H9 (cell line): ENCODE measurements around the gene GRB2. TPM values are rescaled to one million over a fixed set of nuclear protein-coding genes. Genes with fewer than 3 reads are reported as not detected.
"Not testable (repeated sequence)": the region's sequence is repeated elsewhere in the genome, so short reads cannot be mapped to it uniquely, and the experiment has no call there.

ENCODE experiments used
- DNase-seq: peaks from one replicate; pipeline ENCODE4 v3.0.0-alpha.2; 2017
- H2AFZ ChIP-seq: one replicate; pipeline ENCODE4 v1.6.1; 2013; ENCODE audit warnings: mild to moderate bottlenecking, low read length, control low read depth, moderate library complexity
- H2AK5ac ChIP-seq: 2 replicates; pipeline ENCODE4 v1.6.1; 2013; ENCODE audit warnings: low read length, control low read depth, mixed read lengths; ENCODE audit not compliant: insufficient read length
- H2BK120ac ChIP-seq: one replicate; pipeline ENCODE4 v1.6.1; 2013; ENCODE audit warnings: low read depth, mild to moderate bottlenecking, low read length, control low read depth, inconsistent platforms; ENCODE audit not compliant: poor library complexity, severe bottlenecking
- H2BK12ac ChIP-seq: 2 replicates; pipeline ENCODE4 v1.6.1; 2013; ENCODE audit warnings: low read length, control low read depth, mixed read lengths, low read depth; ENCODE audit not compliant: insufficient read length
- H2BK15ac ChIP-seq: 2 replicates; pipeline ENCODE4 v1.6.1; 2013; ENCODE audit warnings: low read depth, low read length, control low read depth
- H2BK20ac ChIP-seq: one replicate; pipeline ENCODE4 v1.6.1; 2013; ENCODE audit warnings: low read depth, mild to moderate bottlenecking, low read length, control low read depth, inconsistent platforms; ENCODE audit not compliant: poor library complexity, severe bottlenecking
- H2BK5ac ChIP-seq: 2 replicates; pipeline ENCODE4 v1.6.1; 2013; ENCODE audit warnings: low read length, control low read depth, mixed read lengths; ENCODE audit not compliant: insufficient read length
- H3K14ac ChIP-seq: 2 replicates; pipeline ENCODE4 v1.6.1; 2013; ENCODE audit warnings: low read length, control low read depth; ENCODE audit not compliant: insufficient read depth
- H3K18ac ChIP-seq: 2 replicates; pipeline ENCODE4 v1.6.1; 2013; ENCODE audit warnings: low read depth, mild to moderate bottlenecking, mixed read lengths, low read length, control low read depth; ENCODE audit not compliant: insufficient read length
- H3K23ac ChIP-seq: 2 replicates; pipeline ENCODE4 v1.6.1; 2013; ENCODE audit warnings: low read length, control low read depth, mixed read lengths, low read depth; ENCODE audit not compliant: insufficient read length
- H3K23me2 ChIP-seq: 2 replicates; pipeline ENCODE4 v1.6.1; 2013; ENCODE audit warnings: low read depth, mild to moderate bottlenecking, mixed read lengths, low read length, control low read depth; ENCODE audit not compliant: insufficient read length, poor library complexity, severe bottlenecking
- H3K27ac ChIP-seq: 2 replicates; pipeline ENCODE4 v1.5.1; 2013; ENCODE audit warnings: low read length, control low read depth, mixed read lengths, low read depth; ENCODE audit not compliant: insufficient read length
- H3K27me3 ChIP-seq: 2 replicates; pipeline ENCODE4 v1.6.1; 2013; ENCODE audit warnings: low read length, control low read depth, inconsistent platforms; ENCODE audit not compliant: insufficient read depth
- H3K4ac ChIP-seq: 2 replicates; pipeline ENCODE4 v1.6.1; 2013; ENCODE audit warnings: low read depth, mild to moderate bottlenecking, control low read depth, inconsistent platforms, low read length, moderate library complexity
- H3K4me1 ChIP-seq: 2 replicates; pipeline ENCODE4 v1.6.1; 2013; ENCODE audit warnings: low read length, control low read depth, inconsistent platforms; ENCODE audit not compliant: insufficient read depth
- H3K4me2 ChIP-seq: 2 replicates; pipeline ENCODE4 v1.6.1; 2013; ENCODE audit warnings: low read length, control low read depth, mixed read lengths; ENCODE audit not compliant: insufficient read length, insufficient read depth
- H3K56ac ChIP-seq: 2 replicates; pipeline ENCODE4 v1.6.1; 2013; ENCODE audit warnings: low read depth, mild to moderate bottlenecking, mixed read lengths, low read length, control low read depth; ENCODE audit not compliant: insufficient read length
- H3K79me1 ChIP-seq: 2 replicates; pipeline ENCODE4 v1.6.1; 2013; ENCODE audit warnings: low read depth, mild to moderate bottlenecking, moderate library complexity, low read length, control low read depth, inconsistent platforms; ENCODE audit not compliant: insufficient read depth, poor library complexity, severe bottlenecking
- H3K79me2 ChIP-seq: 2 replicates; pipeline ENCODE4 v1.6.1; 2013; ENCODE audit warnings: low read length, control low read depth, inconsistent platforms; ENCODE audit not compliant: insufficient read depth
- H3K9ac ChIP-seq: 2 replicates; pipeline ENCODE4 v1.6.1; 2013; ENCODE audit warnings: low read length, control low read depth, mixed read lengths; ENCODE audit not compliant: insufficient read length; ENCODE audit errors: extremely low read depth
- H3K9me3 ChIP-seq: one replicate; pipeline ENCODE4 v1.6.1; 2013; ENCODE audit warnings: low read depth, low read length, inconsistent platforms; ENCODE audit not compliant: control insufficient read depth
- H3T11ph ChIP-seq: one replicate; pipeline ENCODE4 v1.6.1; 2013; ENCODE audit warnings: mild to moderate bottlenecking, low read length, control low read depth, inconsistent platforms
- H4K20me1 ChIP-seq: one replicate; pipeline ENCODE4 v1.6.1; 2013; ENCODE audit not compliant: control insufficient read depth, insufficient read length, insufficient read depth
- H4K5ac ChIP-seq: 2 replicates; pipeline ENCODE4 v1.6.1; 2013; ENCODE audit warnings: low read depth, mild to moderate bottlenecking, mixed read lengths, low read length, control low read depth; ENCODE audit not compliant: insufficient read length
- H4K8ac ChIP-seq: replicated peaks from 2 replicates; pipeline ENCODE4 v1.6.1; 2013; ENCODE audit warnings: low read length, control low read depth, mixed read lengths, low read depth; ENCODE audit not compliant: insufficient read length
- H4K91ac ChIP-seq: 2 replicates; pipeline ENCODE4 v1.6.1; 2013; ENCODE audit warnings: low read depth, mild to moderate bottlenecking, moderate library complexity, mixed read lengths, low read length, control low read depth; ENCODE audit not compliant: insufficient read length
- H3K27ac Mint-ChIP-seq, 3 experiments: 2 replicates in 2 of 3; 3 replicates in 1 of 3; pipeline ENCODE4 v1.8.0; 2020 to 2021; ENCODE audit warnings: mixed read lengths in 3 of 3, mild to moderate bottlenecking in 1 of 3, moderate library complexity in 1 of 3
- H3K27me3 Mint-ChIP-seq: 2 replicates; pipeline ENCODE4 v1.8.0; 2021; ENCODE audit warnings: low read depth, mild to moderate bottlenecking, moderate library complexity, mixed read lengths
- H3K36me3 Mint-ChIP-seq, 3 experiments: 2 replicates in 2 of 3; 3 replicates in 1 of 3; pipeline ENCODE4 v1.8.0; 2020 to 2021; ENCODE audit warnings: low read depth in 3 of 3, mixed read lengths in 3 of 3; ENCODE audit not compliant: insufficient read depth in 1 of 3
- H3K4me1 Mint-ChIP-seq, 2 experiments: 2 replicates each; pipeline ENCODE4 v1.8.0; 2020; ENCODE audit warnings: mixed read lengths in 2 of 2
- H3K4me3 Mint-ChIP-seq, 2 experiments: 2 replicates in 1 of 2; 3 replicates in 1 of 2; pipeline ENCODE4 v1.8.0; 2020 to 2021; ENCODE audit warnings: mild to moderate bottlenecking in 2 of 2, mixed read lengths in 2 of 2, moderate library complexity in 1 of 2
- H3K9me3 Mint-ChIP-seq, 2 experiments: 2 replicates in 1 of 2; 3 replicates in 1 of 2; pipeline ENCODE4 v1.8.0; 2020; ENCODE audit warnings: mild to moderate bottlenecking in 2 of 2, mixed read lengths in 2 of 2, moderate library complexity in 1 of 2
- WGBS: extraction: QIAGEN DNeasy Blood & Tissue Kit; methylation state at CpG from one replicate; pipeline ENCODE4 v1.1.7; 2013; ENCODE audit warnings: missing lambda C conversion rate, low lambda C conversion rate, mixed read lengths; ENCODE audit not compliant: insufficient read length; ENCODE audit errors: extremely low coverage; 5-methylcytosine and 5-hydroxymethylcytosine counted together
- total RNA-seq: library from RNA; stranded (reverse); gene quantifications from 2 replicates; pipeline ENCODE4 v1.2.1, GENCODE V29; 2021
- TF ChIP-seq, protein P1 (sequence below): fragments of 200-600 bp; sonication (generic); conservative IDR thresholded peaks from 3 replicates; pipeline ENCODE4 v1.8.0; 2021; ENCODE audit warnings: antibody characterized with exemption, mild to moderate bottlenecking

Gene GRB2
- total RNA-seq, 1 experiment from 2014 or later = 91.7 TPM

DNA sequence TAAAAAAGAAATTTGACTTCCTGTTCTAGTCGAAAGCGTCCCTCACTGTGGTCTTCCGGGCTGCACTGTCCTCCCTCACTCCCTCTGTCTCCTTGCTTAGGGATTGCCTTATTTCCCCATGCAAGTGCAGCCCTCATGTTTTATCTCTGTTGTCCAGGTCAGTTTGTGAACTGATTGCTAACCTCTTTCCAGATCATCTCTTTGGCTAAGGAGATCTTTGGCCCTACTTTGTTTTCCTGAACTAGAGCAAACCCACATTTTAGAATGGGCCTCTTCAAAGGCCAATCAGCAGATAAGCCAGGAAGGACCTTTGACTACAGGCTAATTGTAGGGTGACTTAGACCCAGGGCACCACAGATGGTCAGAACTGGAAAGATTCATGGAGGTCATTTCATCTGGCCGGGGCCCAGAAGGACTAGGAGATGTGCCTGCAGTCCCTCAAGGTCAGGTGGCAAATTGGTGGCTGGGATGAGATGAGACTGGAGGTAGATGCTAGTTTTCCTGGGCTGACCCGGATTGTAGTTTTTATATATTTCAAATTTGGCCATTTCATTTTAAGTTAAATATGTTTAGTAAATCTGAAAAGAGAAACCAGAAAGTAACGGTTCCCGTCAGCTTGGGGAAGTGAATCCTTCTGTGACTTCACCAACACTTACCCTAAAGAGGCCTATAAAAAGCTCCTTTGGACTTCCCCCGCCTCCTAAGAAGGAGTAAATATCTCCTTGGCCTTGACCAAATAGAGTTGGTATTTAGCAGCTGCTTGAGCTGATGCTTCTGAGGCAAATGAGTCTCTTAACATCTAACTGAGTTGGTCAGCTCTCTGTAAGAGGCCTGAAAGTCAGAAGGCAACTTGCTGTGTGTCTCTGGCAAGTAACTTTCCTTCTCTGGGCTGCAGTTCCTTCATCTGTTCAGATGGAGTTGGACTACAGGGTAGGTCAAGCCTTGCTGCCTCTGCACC lies 110.0 kb downstream of the GRB2 start:
- H2BK20ac ChIP-seq = no peak overlapping the region
- H3K23ac ChIP-seq = no peak overlapping the region
- no peak overlapping the region for H2AFZ ChIP-seq
- no peak overlapping the region for H2AK5ac ChIP-seq
- Mint-ChIP-seq H3K27ac (no peak overlapping the region), H3K36me3 (no peaks in the 10 kb centered on the region), H3K9me3 (no peaks in the 10 kb centered on the region), H3K27me3 (no peaks in the 10 kb centered on the region), H3K4me3 (no peak overlapping the region), H3K4me1 (no peaks in the 10 kb centered on the region)
- no peaks in the 10 kb centered on the region for H4K20me1 ChIP-seq
- no peaks in the 10 kb centered on the region for H3K23me2 ChIP-seq
- no peak overlapping the region for H4K8ac ChIP-seq
- H3K27ac ChIP-seq = no peak overlapping the region
- no peak overlapping the region for H2BK15ac ChIP-seq
- H3K9me3 ChIP-seq = no peaks in the 10 kb centered on the region
- H3K4ac ChIP-seq = no peak overlapping the region
- H2BK12ac ChIP-seq = no peak overlapping the region
- no peak overlapping the region for H3K9ac ChIP-seq
- H3K79me1 ChIP-seq = no peaks in the 10 kb centered on the region
- H3K14ac ChIP-seq = no peak overlapping the region
- H3K4me1 ChIP-seq = no peaks in the 10 kb centered on the region
- no peak overlapping the region for H3K56ac ChIP-seq
- H2BK120ac ChIP-seq = no peak overlapping the region
- no peak for DNase-seq
- no peak overlapping the region for H4K5ac ChIP-seq
- no peak overlapping the region for H2BK5ac ChIP-seq
- H3K27me3 ChIP-seq = no peaks in the 10 kb centered on the region
- no peak overlapping the region for H3K4me2 ChIP-seq
- H4K91ac ChIP-seq = no peak overlapping the region
- H3K18ac ChIP-seq = no peak overlapping the region
- TF ChIP-seq, protein P1, sequence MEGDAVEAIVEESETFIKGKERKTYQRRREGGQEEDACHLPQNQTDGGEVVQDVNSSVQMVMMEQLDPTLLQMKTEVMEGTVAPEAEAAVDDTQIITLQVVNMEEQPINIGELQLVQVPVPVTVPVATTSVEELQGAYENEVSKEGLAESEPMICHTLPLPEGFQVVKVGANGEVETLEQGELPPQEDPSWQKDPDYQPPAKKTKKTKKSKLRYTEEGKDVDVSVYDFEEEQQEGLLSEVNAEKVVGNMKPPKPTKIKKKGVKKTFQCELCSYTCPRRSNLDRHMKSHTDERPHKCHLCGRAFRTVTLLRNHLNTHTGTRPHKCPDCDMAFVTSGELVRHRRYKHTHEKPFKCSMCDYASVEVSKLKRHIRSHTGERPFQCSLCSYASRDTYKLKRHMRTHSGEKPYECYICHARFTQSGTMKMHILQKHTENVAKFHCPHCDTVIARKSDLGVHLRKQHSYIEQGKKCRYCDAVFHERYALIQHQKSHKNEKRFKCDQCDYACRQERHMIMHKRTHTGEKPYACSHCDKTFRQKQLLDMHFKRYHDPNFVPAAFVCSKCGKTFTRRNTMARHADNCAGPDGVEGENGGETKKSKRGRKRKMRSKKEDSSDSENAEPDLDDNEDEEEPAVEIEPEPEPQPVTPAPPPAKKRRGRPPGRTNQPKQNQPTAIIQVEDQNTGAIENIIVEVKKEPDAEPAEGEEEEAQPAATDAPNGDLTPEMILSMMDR = no peak
- no peak overlapping the region for H3T11ph ChIP-seq
- no CpG with 5 or more reads among the region's 8 CpGs for WGBS
- no peaks in the 10 kb centered on the region for H3K79me2 ChIP-seq

DNA sequence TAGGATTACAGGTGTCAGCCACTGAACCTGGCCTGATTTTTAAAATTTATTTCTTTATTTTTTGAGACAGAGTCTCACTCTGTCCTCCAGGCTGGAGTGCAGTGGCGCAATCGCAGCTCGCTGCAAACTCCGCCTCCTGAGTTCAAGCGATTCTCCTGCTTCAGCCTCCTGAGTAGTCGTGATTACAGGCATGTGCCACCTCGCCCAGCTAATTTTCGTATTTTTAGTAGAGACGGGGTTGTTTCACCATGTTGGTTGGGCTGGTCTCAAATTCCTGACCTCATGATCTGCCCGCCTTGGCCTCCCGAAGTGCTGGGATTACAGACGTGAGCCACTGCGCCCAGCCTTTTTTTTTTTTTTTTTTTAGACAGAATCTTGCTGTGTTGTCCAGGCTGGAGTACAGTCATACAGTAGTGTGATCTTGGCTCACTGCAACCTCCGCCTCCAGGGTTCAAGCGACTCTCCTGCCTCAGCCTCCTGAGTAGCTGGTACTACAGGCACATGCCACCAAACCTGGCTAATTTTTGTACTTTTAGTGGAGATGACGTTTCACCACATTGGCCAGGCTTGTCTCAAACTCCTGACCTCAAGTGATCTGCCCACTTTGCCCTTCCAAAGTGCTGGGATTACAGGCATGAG lies 112.5 kb downstream of the GRB2 start:
- H3K79me1 ChIP-seq, H4K5ac ChIP-seq, H2AK5ac ChIP-seq: not testable (repeated sequence)

More for the DNA sequence above, 112.5 kb downstream of the GRB2 start:
- H3K14ac ChIP-seq, H3T11ph ChIP-seq, H3K23ac ChIP-seq, H3K27ac Mint-ChIP-seq, H3K9ac ChIP-seq, H3K27ac ChIP-seq, H4K8ac ChIP-seq, H4K91ac ChIP-seq, H3K9me3 ChIP-seq, H3K56ac ChIP-seq, H3K27me3 ChIP-seq, H2BK5ac ChIP-seq, H3K9me3 Mint-ChIP-seq, H3K4me1 Mint-ChIP-seq, H3K18ac ChIP-seq, H3K4me3 Mint-ChIP-seq, H3K23me2 ChIP-seq, H3K36me3 Mint-ChIP-seq, H3K4me1 ChIP-seq, H3K79me2 ChIP-seq, H2BK12ac ChIP-seq, H3K27me3 Mint-ChIP-seq, H3K4me2 ChIP-seq, H4K20me1 ChIP-seq, H2BK120ac ChIP-seq, DNase-seq, H2BK20ac ChIP-seq, H2AFZ ChIP-seq, H2BK15ac ChIP-seq, H3K4ac ChIP-seq: not testable (repeated sequence)
- no CpG with 5 or more reads among the region's 16 CpGs for WGBS
